NT2/D1 (cell line): ENCODE measurements around the gene SIK2.

Experiments used
- YY1 ChIP-seq: IDR thresholded peaks from 2 replicates; pipeline ENCODE4 v1.6.1; 2011; ENCODE audit not compliant: insufficient read length, insufficient read depth
- ZNF274 ChIP-seq: IDR thresholded peaks from 2 replicates; pipeline ENCODE4 v1.6.1; 2011; ENCODE audit warnings: mild to moderate bottlenecking, low read depth, low read length

- TF ChIP-seq YY1 (no peak), ZNF274 (no peak)
Observed at GRCh38 chr11:111707039-111707690, 104.9 kb downstream of the SIK2 start.
